HFF-Myc (cell line): Measurements from ENCODE around the gene ZNF33A.
"Not testable (repeated sequence)": the region's sequence is repeated elsewhere in the genome, so short reads cannot be mapped to it uniquely, and the experiment has no call there.

Source experiments
- DNase-seq: peaks from one replicate; pipeline ENCODE4 v3.0.0-alpha.2; 2011; ENCODE audit warnings: low read depth; ENCODE audit errors: extremely low read depth
- H3K4me3 ChIP-seq: replicated peaks from 2 replicates; pipeline ENCODE4 v1.5.1; 2011; ENCODE audit warnings: low read depth, mild to moderate bottlenecking, control low read depth, low read length
- CTCF ChIP-seq: IDR thresholded peaks from 2 replicates; pipeline ENCODE4 v1.5.1; 2012; ENCODE audit warnings: mild to moderate bottlenecking, low read depth, low read length, control low read depth; ENCODE audit errors: missing control alignments

The ZNF33A gene

GRCh38 chr10:38016354-38016753 lies 5.9 kb downstream of the ZNF33A start:
- no peak overlapping the region for H3K4me3 ChIP-seq
- no peak for TF ChIP-seq CTCF
- no peak for DNase-seq

DNA sequence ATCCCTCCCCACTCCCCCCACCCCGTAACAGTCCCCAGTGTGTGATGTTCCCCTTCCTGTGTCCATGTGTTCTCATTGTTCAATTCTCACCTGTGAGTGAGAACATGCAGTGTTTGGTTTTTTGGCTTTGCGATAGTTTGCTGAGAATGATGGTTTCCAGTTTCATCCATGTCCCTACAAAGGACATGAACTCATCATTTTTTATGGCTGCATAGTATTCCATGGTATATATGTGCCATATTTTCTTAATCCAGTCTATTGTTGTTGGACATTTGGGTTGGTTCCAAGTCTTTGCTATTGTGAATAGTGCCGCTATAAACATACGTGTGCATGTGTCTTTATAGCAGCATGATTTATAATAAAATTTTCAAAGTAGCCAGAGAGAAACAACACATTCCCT lies 8.6 kb downstream of the ZNF33A start:
- not testable (repeated sequence) for H3K4me3 ChIP-seq

DNA sequence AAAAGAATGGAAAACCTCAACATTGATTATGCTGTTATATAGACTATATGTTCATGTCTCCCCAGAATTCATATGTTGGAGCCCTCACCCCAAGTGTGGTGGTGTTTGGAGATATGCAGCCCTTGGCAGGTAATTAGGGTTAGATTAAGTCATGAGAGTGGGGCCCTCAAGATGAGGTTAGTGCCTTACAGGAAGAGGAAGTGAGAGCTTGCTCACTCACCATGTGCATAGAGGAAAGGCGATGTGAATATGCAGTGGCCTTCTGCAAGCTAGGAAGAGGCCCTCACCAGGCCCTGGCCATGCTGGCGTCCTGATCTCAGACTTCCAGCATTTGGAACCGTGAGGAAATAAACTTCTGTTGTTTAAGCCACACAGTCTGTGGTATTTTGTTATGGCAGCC lies 14.8 kb downstream of the ZNF33A start:
- no peak for DNase-seq
- TF ChIP-seq CTCF = no peak
- no peak overlapping the region for H3K4me3 ChIP-seq

More for the DNA sequence above, 8.6 kb downstream of the ZNF33A start:
- DNase-seq = not testable (repeated sequence)

- no peak for TF ChIP-seq CTCF
- peak; percentile 2 for DNase-seq
- H3K4me3 ChIP-seq = no peak overlapping the region
These were observed 17.5 kb downstream of the ZNF33A start for GRCh38 chr10:38027986-38028385.

DNA sequence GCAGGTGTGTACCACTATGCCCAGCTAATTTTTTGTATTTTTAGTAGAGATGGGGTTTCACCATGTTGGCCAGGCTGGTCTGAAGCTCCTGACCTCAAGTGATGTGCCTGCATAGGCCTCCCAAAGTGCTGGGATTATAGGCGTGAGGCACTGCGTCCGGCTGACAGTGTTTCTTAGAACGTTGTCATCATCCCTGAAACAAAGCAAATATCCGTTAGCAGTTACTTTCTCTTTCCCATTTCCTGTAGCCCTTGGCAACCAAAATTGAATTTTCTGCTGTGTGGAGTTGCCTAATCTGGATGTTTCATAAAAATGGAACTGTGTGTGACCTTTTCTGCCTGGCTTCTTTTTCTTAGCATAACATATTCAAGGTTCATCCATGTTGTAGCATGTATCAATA lies 22.4 kb downstream of the ZNF33A start:
- TF ChIP-seq CTCF = no peak
- no peak for DNase-seq
- no peak overlapping the region for H3K4me3 ChIP-seq

GRCh38 chr10:38038107-38038931 lies 27.8 kb downstream of the ZNF33A start:
- H3K4me3 ChIP-seq = no peak overlapping the region
- no peak for DNase-seq
- TF ChIP-seq CTCF = no peak

DNA sequence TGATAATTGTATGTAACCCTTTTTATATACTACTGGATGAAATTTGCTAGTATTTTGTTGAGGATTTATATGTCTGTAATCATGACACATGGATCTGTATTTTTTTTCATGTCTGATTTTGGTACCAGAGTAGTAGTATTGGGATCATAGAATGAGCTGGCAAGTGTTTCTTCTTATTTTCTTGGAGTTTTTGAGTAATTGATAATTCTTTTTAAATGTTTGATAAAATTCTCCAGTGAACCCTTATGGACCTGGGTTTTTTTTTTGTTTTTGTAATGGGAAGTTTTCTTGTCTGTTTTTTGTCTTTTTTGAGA lies 28.4 kb downstream of the ZNF33A start:
- DNase-seq = no peak
- no peak for TF ChIP-seq CTCF
- H3K4me3 ChIP-seq = no peak overlapping the region
